Activated CD4-positive, alpha-beta T cell treated with anti-CD3 and anti-CD28 coated beads for 36 hours (primary cell): ENCODE data around the gene FBXO47. TPM values are rescaled to one million over a fixed set of nuclear protein-coding genes. Genes with fewer than 3 reads are reported as not detected.

Experiments used
- ATAC-seq: fragments of 200-7000 bp; cut with Tn5 transposase; one replicate; pipeline ENCODE4 v1.10.0; 2021; ENCODE audit warnings: mild to moderate bottlenecking, moderate library complexity
- CTCF ChIA-PET: fragments of 350-600 bp; sonication (Branson Sonifier 250); formaldehyde crosslinking; loops from one replicate; lab custom pipeline; 2021; ENCODE audit warnings: antibody characterized with exemption; lab: Charles Lee
- POLR2A ChIA-PET: fragments of 350-600 bp; sonication (Branson Sonifier 250); formaldehyde crosslinking; loops from one replicate; lab custom pipeline; 2021; ENCODE audit warnings: antibody characterized with exemption, inconsistent platforms; lab: Charles Lee
- DNase-seq: peaks from one replicate; pipeline ENCODE4 v3.0.0-alpha.2; 2020
- H3K27ac Mint-ChIP-seq: one replicate; pipeline ENCODE4 v1.8.0; 2021; ENCODE audit warnings: mixed read lengths
- H3K27me3 Mint-ChIP-seq: one replicate; pipeline ENCODE4 v1.8.0; 2021; ENCODE audit warnings: mixed read lengths
- H3K36me3 Mint-ChIP-seq: one replicate; pipeline ENCODE4 v1.8.0; 2021; ENCODE audit warnings: low read depth, mixed read lengths
- H3K4me1 Mint-ChIP-seq: one replicate; pipeline ENCODE4 v1.8.0; 2021; ENCODE audit warnings: mixed read lengths
- H3K4me3 Mint-ChIP-seq: one replicate; pipeline ENCODE4 v1.8.0; 2021; ENCODE audit warnings: mild to moderate bottlenecking, moderate library complexity, mixed read lengths
- H3K9me3 Mint-ChIP-seq: one replicate; pipeline ENCODE4 v1.8.0; 2021; ENCODE audit warnings: low read depth, mixed read lengths
- intact Hi-C, 2 experiments: fragments of 100-400 bp; cut with DNase I in 1 of 2; cut with micrococcal nuclease in 1 of 2; formaldehyde crosslinking; loops; one replicate each; pipeline versions ENCODE4 v1.14.2 to v1.15.1; 2022 to 2024; cut with DNase I, micrococcal nuclease
- total RNA-seq, 2 experiments: library from RNA; stranded (reverse); gene quantifications; one replicate each; pipeline ENCODE4 v1.2.3, GENCODE V29; 2021

The FBXO47 gene
- total RNA-seq = under 1 TPM; 0.11 to 0.16 TPM

GRCh38 chr17:38967290-38967738 lies at the start of gene FBXO47:
FBXO47 (minus strand) TSS chr17:38967403; CDS start chr17:38963025, 4,378 bp downstream.
- Mint-ChIP-seq H3K4me1 (peaks cover 16% of the 10 kb centered on the region), H3K9me3 (no peaks in the 10 kb centered on the region), H3K27ac (peak within 1 kb of the TSS; percentile 87), H3K36me3 (no peaks in the 10 kb centered on the region), H3K4me3 (peak within 1 kb of the TSS; percentile 64), H3K27me3 (no peaks in the 10 kb centered on the region)
- ChIA-PET POLR2A (interaction anchor here (1.1 kb wide), 1 partner anchor 11 kb away, joined by 7 read pairs; no protein-coding TSS in a partner anchor), CTCF (interaction anchor here (0.5 to 2.1 kb wide), 8 partner anchors 9 to 186 kb away, joined by 3 to 14 read pairs (median 4); no protein-coding TSS in a partner anchor)
- DNase-seq (peak; percentile 91), ATAC-seq (peak; percentile 98)
- intact Hi-C loops = loop anchor here (1.0 to 5.0 kb wide), 5 partner anchors 13 to 186 kb away; partner anchors contain the start of gene LASP1 (in 1 of the 2)

GRCh38 chr17:39016193-39017153 lies 49.3 kb upstream of the FBXO47 start:
- ATAC-seq (peak; percentile 67), DNase-seq (no peak)
- Mint-ChIP-seq H3K9me3 (no peaks in the 10 kb centered on the region), H3K27ac (peak overlapping the region; percentile 52), H3K4me3 (no peak overlapping the region), H3K27me3 (no peaks in the 10 kb centered on the region), H3K4me1 (peaks cover 30% of the 10 kb centered on the region), H3K36me3 (no peaks in the 10 kb centered on the region)
- intact Hi-C loops = no loop called here
- POLR2A ChIA-PET = no interaction called here
- CTCF ChIA-PET = interaction anchor here (3.6 kb wide), 1 partner anchor 33 kb away, joined by 18 read pairs; no protein-coding TSS in a partner anchor

GRCh38 chr17:39015546-39015935 lies 48.3 kb upstream of the FBXO47 start:
- intact Hi-C loops = no loop called here
- no peaks in the 10 kb centered on the region for H3K9me3 Mint-ChIP-seq
- no peaks in the 10 kb centered on the region for H3K36me3 Mint-ChIP-seq
- ChIA-PET POLR2A (no interaction called here), CTCF (interaction anchor here (1.0 to 1.6 kb wide), 2 partner anchors 32 to 149 kb away, joined by 3 to 4 read pairs; no protein-coding TSS in a partner anchor)
- no peak overlapping the region for H3K4me3 Mint-ChIP-seq
- H3K27ac Mint-ChIP-seq = no peak overlapping the region
- ATAC-seq (no peak), DNase-seq (no peak)
- peaks cover 30% of the 10 kb centered on the region for H3K4me1 Mint-ChIP-seq
- H3K27me3 Mint-ChIP-seq = no peaks in the 10 kb centered on the region

DNA sequence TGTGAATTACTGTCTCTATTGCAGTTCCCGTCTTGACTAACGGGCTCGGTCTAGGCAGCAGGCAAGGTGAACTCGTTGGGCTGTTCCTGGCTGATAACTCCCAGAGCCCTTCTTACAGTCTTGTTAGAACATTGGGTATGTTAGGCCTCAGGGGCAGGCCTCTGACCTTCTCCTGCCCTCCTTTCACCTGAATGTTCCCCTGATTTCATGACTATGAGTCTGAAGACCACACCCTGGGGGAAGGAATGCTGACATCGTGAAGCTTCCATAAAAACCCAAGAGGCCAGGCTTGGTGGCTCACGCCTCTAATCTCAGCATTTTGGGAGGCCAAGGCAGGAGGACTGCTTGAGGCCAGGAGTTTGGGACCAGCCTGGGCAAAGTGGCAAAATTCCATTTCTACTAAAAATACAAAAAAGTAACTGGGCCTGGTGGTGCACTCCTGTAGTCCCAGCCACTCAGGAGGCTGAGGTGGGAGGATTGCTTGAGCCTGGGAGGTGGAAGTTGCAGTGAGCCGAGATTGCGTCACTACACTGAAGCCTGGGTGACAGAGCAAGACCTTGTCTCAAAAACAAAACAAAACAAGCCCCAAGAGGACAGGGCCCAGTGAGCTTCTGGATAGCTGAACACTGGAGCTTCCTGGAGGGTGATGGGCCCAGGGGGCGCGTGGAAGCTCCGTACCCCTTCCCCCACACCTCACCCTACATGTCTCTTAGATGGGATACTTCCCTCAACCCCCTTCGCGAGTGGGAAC lies 47.8 kb upstream of the FBXO47 start:
- Mint-ChIP-seq H3K4me3 (no peak overlapping the region), H3K9me3 (no peaks in the 10 kb centered on the region), H3K4me1 (peaks cover 30% of the 10 kb centered on the region), H3K36me3 (no peaks in the 10 kb centered on the region), H3K27ac (no peak overlapping the region), H3K27me3 (no peaks in the 10 kb centered on the region)
- ATAC-seq = no peak
- ChIA-PET POLR2A (no interaction called here), CTCF (interaction anchor here (0.9 to 1.6 kb wide), 3 partner anchors 32 to 150 kb away, joined by 3 to 4 read pairs (median 3); no protein-coding TSS in a partner anchor)
- intact Hi-C loops = no loop called here
- DNase-seq = no peak

DNA sequence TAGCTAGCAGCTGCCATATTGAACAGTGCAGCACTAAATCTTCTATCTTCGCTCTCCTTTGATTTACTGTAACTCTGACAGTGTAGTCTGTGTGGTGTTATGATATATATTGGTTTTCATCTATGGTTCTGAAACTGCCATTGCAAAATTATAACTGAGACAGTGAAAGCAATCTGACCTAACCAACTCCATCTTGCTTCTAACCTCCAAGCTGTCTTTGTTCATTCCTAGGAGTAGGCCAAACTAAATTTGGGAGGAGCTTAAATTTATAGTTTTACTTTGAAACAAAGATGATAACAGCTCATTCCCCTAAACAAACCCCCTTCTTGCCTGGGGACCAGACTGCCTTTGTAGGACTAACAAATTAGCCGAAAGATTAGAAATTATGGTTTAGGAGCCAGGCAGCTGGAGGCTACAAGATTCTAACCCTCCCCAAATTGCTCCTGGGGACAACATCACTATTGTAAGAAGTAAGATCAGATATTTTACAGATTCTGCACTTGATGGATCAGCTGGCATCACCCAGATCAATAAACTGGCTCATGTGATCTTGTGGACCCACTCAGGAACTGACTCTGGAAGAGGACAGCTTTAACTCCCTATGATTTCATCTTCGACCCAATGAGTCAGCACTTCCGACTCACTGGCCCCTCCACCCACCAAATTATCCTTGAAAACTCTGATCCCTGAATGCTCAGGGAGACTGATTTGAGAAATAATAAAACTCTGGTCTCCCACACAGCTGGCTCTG lies 47.0 kb upstream of the FBXO47 start:
- H3K36me3 Mint-ChIP-seq = no peaks in the 10 kb centered on the region
- peaks cover 30% of the 10 kb centered on the region for H3K4me1 Mint-ChIP-seq
- DNase-seq = no peak
- POLR2A ChIA-PET = no interaction called here
- no peaks in the 10 kb centered on the region for H3K9me3 Mint-ChIP-seq
- CTCF ChIA-PET = interaction anchor here (0.8 to 1.6 kb wide), 4 partner anchors 31 to 692 kb away, joined by 3 to 4 read pairs (median 3); no protein-coding TSS in a partner anchor
- intact Hi-C loops = no loop called here
- no peaks in the 10 kb centered on the region for H3K27me3 Mint-ChIP-seq
- ATAC-seq = no peak
- no peak overlapping the region for H3K27ac Mint-ChIP-seq
- H3K4me3 Mint-ChIP-seq = no peak overlapping the region

GRCh38 chr17:39012725-39013124 lies 45.5 kb upstream of the FBXO47 start:
- Mint-ChIP-seq H3K27me3 (no peaks in the 10 kb centered on the region), H3K36me3 (no peaks in the 10 kb centered on the region), H3K9me3 (peaks cover 2% of the 10 kb centered on the region), H3K4me1 (peaks cover 17% of the 10 kb centered on the region), H3K4me3 (no peak overlapping the region), H3K27ac (no peak overlapping the region)
- intact Hi-C loops = no loop called here
- ChIA-PET CTCF (interaction anchor here (0.6 kb wide), 1 partner anchor 685 kb away, joined by 3 read pairs; no protein-coding TSS in a partner anchor), POLR2A (interaction anchor here (0.6 kb wide), 1 partner anchor 171 kb away, joined by 3 read pairs; a partner anchor contains a TSS)
- DNase-seq = no peak
- no peak for ATAC-seq

DNA sequence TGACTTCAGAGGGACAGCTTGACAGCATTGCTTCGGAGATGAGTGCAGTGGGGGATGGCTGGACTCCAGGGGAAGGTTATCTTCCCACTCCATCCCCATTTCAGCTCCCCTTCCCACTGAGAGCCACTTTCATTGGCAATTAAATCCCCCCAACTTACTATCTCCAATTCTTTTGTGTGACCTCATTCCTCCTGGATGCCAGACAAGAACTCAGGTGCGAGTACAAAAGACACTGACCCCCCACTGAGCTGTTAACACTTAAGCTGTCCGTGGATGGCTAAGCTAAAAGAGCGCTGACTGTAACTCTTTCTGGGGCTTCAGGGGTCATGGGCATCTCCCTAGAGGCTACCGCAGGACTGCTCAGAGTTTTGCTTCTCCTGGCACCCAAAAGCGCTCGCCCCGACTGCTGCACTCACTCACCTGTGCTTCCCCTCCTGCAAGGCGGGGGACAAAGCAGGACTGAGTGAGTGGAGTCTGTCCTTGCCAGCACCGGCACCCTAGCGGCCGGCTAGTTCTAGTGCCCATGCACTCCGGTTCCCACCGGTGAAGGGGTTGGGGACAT lies 44.8 kb upstream of the FBXO47 start:
- CTCF ChIA-PET = interaction anchor here (0.7 kb wide), 1 partner anchor 49 kb away, joined by 3 read pairs; no protein-coding TSS in a partner anchor
- intact Hi-C loops = no loop called here
- H3K9me3 Mint-ChIP-seq = peaks cover 2% of the 10 kb centered on the region
- POLR2A ChIA-PET = no interaction called here
- no peak overlapping the region for H3K27ac Mint-ChIP-seq
- no peaks in the 10 kb centered on the region for H3K27me3 Mint-ChIP-seq
- no peak for ATAC-seq
- peaks cover 10% of the 10 kb centered on the region for H3K4me1 Mint-ChIP-seq
- no peak overlapping the region for H3K4me3 Mint-ChIP-seq
- DNase-seq = no peak
- H3K36me3 Mint-ChIP-seq = no peaks in the 10 kb centered on the region

DNA sequence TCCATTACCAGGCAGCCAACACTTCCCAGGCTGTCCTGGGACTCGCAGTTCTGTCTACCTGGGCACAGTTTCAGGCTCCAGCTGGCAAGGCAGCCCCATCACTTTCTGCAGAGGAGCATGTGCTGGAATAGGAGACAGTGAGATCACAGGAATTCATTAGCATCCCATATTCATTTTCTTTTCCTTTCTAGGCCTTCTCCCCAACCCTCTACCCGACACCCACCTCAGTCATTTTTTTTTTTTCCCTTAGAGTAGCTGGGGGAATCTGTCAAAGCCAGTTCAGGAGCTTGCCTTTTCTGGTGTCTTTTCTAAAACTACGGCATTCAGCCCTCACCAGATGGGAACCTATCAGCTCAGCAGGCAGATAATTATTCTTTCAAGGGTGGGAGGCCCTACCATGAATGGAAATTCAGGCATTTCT lies 42.4 kb upstream of the FBXO47 start:
- intact Hi-C loops = no loop called here
- no peak for ATAC-seq
- no peak for DNase-seq
- Mint-ChIP-seq H3K4me3 (no peak overlapping the region), H3K27me3 (no peaks in the 10 kb centered on the region), H3K9me3 (peaks cover 2% of the 10 kb centered on the region), H3K27ac (no peak overlapping the region), H3K36me3 (no peaks in the 10 kb centered on the region), H3K4me1 (peaks cover 2% of the 10 kb centered on the region)
- CTCF ChIA-PET = interaction anchor here (0.8 to 1.1 kb wide), 2 partner anchors 8 to 164 kb away, joined by 3 read pairs; no protein-coding TSS in a partner anchor
- POLR2A ChIA-PET = no interaction called here

GRCh38 chr17:39008633-39009032 lies 41.4 kb upstream of the FBXO47 start:
- H3K36me3 Mint-ChIP-seq = no peaks in the 10 kb centered on the region
- H3K4me1 Mint-ChIP-seq = peaks cover 6% of the 10 kb centered on the region
- H3K27me3 Mint-ChIP-seq = no peaks in the 10 kb centered on the region
- H3K27ac Mint-ChIP-seq = no peak overlapping the region
- H3K4me3 Mint-ChIP-seq = no peak overlapping the region
- CTCF ChIA-PET = no interaction called here
- POLR2A ChIA-PET = no interaction called here
- no peak for DNase-seq
- H3K9me3 Mint-ChIP-seq = peaks cover 4% of the 10 kb centered on the region
- ATAC-seq = no peak
- intact Hi-C loops = no loop called here
